GM19324 (cell line): ENCODE data around the gene COL4A1.

Experiments
- ATAC-seq: cut with Tn5 transposase; IDR thresholded peaks from one replicate; pipeline ENCODE4 v1.9.1; 2021; ENCODE audit warnings: mild to moderate bottlenecking, moderate library complexity; ENCODE audit not compliant: unreplicated experiment, low FRiP score

COL4A1 gene

DNA sequence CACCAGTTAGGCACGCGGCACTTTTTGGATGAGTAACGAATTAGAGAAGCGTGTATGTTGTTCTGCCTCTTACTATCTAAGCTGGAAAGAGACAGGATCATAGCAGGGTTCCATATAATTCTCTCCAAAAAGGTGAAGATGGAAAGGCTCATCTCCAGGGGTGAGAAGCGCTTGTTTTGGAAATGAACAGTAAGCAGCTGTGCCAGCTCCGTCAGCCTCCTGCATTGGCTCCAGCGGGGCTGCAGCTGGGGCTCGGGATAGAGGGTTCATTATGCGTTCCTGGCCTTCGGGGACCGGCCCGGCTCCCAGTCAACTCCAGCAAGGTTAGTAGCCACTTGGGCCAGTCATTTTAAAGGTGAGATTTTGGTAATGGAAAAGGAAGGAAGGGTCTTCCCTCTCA, 155.5 kb downstream of the COL4A1 start:
- ATAC-seq: no peak

GRCh38 chr13:110150384-110151101, 156.4 kb downstream of the COL4A1 start:
- no peak for ATAC-seq

DNA sequence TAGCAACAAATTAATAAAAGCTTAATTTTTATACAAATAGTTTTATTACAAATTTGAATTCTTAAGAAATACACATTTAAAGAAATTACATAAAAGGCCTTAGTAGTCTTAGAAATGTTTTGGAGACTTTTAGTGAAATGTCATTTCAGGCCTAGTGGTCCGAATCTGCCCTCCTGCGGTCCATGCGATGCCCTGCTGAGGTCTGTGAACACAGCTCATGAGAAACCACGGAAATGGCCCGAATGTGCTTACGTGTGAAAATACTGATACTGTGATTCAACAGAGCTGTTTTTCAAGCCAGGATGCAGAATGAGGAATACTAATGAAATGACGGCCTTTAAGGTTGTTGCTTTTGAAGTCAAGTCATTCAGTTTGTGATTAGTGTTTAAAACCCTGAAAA, 157.9 kb downstream of the COL4A1 start:
- no peak for ATAC-seq

DNA sequence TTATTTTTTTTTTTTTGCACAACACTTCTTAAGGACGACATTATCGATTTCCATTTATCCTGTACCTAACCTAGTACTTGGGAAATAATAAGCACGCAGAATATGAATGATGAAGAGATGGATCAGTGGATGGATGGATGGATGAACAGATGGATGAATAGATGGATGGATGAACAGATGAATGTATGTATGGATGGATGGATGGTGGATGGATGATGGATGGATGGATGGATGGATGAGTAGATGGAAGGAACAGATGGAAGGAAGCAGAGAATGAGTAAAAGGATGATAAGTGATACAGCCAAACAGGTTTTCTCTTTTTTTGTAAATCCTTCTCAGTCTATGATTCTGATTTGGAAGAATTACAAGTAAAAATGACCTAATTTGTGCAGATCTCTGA, 166.9 kb downstream of the COL4A1 start:
- no peak for ATAC-seq

GRCh38 chr13:110138700-110139036, 168.3 kb downstream of the COL4A1 start:
- ATAC-seq: no peak

DNA sequence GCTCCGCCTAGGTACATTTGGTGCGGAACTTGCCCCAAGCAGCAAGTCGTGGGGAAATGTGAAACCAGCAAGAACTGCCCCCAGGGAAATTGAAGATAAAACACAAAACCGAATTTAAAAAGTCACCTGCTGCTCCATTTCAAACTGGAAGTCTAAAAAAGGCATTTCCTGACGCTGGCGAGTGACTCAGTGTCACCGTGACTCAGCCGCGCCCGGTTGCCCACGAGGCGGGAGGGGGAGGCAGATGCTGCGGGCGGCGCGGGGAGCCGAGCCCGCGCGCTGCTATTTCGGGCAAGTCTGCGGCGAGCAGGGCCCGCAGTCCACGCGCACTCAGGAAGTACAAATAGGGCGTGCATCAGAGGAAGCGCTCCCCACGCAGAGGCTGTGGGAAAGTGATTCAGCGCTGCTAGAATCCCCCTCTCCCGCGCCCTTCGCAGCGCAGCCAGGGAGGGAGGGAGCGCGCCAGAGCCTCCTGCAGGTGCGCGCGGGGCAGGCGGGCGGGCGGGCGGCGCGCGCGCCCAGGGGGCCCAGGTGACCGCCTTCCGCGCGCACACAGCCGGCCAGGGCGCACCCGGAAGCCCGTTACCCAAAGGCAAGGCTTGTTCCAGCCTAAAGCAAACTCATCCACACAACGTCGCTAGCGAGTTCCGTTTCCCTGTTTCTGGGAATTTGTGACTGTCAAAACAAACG, 168.8 kb downstream of the COL4A1 start:
- ATAC-seq: peak; percentile 65

DNA sequence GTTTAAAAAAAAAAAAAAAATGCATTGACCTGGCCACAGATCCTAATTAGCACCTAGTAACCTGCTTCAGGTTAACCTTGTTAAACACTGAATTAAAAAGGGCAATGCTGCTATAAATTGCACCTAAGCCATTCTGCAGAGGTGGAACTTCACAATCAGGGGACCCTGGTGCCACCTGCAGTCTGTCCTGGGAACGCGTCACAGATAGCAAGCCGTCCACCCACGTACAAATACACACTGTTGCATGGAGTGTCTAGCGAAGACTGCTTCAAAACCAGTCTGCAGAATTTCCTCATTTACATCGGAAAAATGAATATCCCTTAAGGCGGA, 169.3 kb downstream of the COL4A1 start:
- ATAC-seq: peak; percentile 89

DNA sequence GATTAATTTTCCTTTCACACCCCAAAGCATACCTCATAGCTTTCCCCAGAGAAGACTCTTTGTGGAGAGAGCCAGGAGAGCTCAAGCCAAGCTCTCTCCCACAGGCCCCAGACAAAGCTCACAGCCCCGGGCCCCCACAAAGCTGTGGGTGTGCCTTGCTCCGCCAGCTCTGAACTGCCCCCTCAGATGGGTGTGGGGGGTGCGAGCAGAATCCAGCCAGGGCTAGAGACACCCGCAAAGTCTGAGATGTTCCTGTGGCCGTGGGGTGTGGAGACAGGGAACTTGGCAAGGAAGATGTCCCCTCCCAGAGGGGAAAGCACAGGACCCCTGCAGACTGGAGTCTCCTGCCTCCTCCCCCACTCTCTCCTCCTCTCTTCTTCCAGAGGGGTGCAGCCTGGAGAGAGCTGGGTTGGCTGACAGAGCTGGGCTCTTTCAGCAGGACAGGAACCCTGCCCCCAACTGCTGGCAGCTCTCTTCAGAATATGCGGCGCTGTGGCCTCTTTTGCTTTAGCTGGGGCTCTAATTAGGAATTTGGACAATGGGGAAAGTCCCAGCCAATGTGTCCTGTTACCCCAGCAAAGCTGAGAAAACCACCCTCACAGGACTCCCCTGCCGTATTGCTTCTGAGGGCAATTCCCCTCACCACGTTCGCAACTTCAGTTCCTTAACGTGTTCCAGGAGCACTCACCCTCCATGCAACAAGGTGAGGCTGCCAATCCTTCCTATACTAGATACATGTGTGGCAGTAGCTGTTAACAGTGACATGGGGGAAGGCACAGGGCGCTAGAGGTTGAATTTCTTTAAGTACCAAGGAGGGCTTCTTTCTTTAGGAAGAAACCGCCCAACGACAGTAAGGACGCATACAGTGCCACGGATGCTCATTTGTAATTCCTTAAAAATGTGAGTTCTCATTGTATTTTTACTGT, 170.0 kb downstream of the COL4A1 start:
- no peak for ATAC-seq

DNA sequence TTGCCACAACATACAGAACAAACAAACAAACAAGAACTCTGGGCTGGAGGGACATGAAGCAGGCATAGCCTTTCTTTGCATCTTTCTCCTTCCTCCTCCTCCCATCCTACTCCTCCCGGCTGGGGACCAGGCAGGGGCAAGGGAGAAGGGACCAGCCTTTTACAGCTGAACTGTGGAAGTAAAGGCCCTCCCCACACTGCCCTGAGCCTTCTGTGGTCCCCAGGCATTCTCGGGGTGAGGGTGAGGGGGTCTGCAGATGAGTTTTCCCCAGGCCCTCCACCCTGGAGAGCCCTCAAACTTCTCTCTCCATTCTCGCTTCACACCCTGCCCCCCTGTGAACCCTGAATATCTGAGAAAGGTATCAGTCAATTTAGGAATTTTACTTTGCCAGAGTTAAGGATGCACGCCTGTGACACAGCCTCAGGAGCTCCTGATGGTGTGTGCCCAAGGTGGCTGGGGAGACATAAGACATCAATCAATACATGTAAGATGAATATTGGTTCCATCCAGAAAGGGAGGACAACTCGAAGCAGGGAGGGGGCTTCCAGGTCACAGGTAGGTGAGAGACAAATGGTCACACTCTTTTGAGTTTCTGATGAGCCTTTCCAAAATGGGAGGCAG, 170.9 kb downstream of the COL4A1 start:
- no peak for ATAC-seq

DNA sequence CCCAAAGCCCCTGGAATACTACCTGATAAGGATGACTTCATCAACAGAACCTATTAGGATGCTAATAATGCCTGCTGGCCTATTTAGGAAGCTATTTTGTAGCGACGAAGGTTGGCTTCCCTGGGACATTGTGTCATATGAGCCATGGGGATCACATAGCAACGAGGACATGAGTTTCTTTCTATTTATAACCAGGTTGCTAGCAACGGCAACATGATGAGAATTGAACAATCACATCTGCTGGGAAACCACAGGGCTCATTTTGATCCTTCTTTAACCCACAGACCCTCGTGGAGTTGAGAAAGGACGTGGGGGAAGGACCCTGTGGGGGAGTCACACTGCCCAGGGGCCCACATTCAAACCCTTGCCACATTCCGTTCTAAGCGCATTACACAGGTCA, 172.2 kb downstream of the COL4A1 start:
- no peak for ATAC-seq

GRCh38 chr13:110133425-110134235, 173.3 kb downstream of the COL4A1 start:
- ATAC-seq: no peak

DNA sequence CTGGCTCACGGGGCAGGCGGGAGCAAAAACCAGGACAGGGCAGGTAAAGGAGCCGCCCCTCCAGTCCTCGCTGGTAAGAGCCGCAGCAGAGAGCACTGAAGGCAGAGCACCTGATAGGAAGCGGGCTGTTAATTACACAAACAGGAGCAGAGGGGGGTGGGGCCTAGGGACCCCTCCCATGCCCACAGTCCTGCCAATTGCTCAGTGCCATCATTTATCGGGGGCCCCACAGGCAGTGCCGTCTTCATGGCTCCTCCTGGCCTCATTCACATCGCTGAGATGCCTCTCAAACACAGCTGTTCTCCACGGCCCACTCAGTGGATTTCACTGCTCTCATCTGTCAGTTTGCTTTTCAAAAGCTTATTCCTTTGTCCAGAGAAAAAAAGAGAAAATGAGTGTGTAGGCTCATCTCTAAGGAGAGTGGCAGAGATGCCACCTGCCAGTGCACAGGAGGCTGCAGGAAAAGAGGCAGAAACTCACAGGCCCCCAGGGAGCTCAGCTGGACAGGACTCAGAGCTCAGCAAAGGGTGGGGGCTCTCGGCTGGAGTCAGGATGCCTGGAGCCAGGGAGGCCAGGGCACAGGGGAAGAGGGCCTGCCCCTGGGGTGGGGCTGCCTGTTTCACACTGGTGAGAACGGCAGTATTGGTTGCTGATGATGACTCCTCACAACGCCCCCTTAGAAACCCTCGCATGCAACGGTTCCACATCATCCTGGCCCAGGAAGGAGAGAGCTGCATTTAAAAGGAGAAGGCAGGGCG, 174.6 kb downstream of the COL4A1 start:
- ATAC-seq: no peak

DNA sequence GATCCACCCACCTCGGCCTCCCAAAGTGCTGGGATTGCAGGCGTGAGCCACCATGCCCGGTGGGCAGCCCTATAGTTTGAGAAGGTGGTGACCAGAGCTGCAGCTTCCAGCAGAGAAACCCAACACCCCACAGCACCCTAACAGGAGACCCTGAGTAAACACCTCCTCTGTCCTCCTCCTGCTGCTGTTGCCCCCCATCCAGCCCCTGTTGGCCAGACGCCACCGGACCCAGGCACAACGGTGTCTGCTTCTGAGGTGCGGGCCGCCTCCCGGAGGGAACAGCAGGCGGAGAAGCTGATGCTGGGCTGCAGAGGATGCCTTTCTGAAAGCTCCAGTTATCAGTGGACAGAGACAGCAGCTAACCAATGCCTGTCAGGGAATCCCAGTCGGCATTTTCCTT, 175.5 kb downstream of the COL4A1 start:
- no peak for ATAC-seq

DNA sequence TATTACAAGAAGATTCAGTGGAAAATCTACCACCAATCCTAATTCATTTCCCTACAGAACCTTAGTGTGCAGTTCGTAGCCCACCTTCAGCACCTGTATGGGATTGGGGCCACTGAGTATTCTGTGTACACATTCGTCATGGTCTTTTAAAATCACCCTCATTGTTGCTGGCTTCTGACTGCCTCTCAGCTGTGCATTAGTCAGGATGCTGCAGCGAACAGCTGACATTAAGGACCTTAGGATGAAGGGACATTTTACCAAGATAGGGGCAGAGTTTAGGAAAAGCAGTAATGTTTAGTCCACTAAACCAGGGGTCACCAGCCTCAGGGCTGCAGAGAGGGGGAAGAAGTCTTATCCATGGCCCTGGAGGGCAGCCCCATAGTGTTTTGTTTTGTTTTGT, 176.5 kb downstream of the COL4A1 start:
- ATAC-seq: no peak

- ATAC-seq: no peak
Observed at GRCh38 chr13:110129539-110130186, 177.3 kb downstream of the COL4A1 start.

GRCh38 chr13:110129076-110129475, 177.9 kb downstream of the COL4A1 start:
- no peak for ATAC-seq

- ATAC-seq: no peak
Observed at GRCh38 chr13:110128546-110128945, 178.4 kb downstream of the COL4A1 start.

GRCh38 chr13:110127986-110128511, 178.9 kb downstream of the COL4A1 start:
- ATAC-seq: no peak
